Suppressor macrophage treated with lipopolysaccharide for 4 hours (primary cell): ENCODE measurements around the gene SELPLG.
"Not testable (repeated sequence)": the region's sequence is repeated elsewhere in the genome, so short reads cannot be mapped to it uniquely, and the experiment has no call there.

ENCODE experiments used
- DNase-seq: peaks from one replicate; pipeline ENCODE4 v3.0.0-alpha.2; 2020

Gene SELPLG

DNA sequence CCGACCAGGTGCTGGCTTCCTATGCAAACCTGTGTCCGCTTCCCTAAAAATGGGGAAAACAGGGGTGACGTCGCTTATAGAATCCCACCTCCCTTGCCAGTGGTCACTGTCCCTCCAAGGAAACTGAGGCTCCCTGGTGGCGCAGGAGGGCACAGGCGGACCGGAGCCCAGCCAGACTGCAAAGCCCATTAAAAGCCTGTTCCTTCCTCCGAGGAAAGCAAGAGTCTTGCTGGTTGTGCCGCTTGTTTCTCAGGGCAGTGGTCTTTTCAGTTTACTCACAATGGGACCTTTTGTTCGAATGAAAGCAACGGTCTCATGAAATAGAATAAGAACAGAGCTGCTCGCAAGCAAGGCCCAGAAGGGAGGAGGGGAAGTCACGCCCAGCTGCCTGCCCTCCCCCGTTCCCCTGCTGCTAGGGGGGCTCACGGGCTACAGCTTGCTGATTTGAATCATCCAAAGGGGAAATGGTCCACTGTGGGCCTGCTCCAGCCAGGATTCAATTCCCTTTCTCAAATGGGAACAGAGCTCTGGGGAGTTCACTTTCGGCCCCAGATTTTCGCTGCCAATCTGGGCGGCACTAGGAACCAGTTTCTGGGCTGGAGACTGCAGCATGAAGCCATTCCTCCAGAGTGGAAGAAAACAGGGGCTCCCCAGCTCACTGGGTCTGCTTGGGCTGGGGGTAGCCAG is 4.6 kb upstream of the SELPLG start:
- peak; percentile 90 for DNase-seq

DNA sequence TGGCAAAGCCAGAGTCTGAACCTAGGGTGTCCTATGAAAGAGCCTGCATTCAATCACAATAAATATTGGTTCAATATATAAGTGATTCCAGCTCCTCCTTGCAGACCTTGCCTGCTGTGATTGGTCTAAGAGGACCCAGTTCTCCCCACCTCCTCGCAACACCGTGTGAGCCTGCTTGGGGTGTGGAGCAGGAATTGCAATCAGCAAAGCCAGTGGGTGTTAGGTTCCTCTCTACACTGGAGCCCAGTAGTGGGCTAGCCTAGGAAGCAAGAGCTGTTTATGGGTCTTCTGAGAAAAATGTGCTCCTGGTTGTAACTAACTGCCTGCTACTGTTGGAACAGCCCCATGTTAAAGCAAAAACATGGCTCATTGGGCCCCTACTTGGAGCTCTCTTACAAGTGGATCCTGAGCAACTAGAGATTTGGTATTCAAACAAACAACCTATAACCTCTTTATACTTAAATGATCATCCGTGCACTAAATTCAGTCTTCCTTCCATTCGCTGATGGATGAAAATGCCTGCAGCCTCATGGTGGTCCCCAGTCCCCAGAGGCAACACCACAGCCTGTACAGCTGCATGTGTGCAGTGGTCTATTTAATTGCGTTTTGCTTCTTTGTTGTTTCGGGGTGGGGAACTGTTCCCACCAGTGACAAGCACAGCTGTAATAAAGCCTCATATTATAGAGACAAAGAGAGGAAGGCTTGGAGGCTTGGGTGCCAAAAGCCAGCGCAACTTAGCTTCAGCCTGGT is 3.7 kb upstream of the SELPLG start:
- DNase-seq: no peak

DNA sequence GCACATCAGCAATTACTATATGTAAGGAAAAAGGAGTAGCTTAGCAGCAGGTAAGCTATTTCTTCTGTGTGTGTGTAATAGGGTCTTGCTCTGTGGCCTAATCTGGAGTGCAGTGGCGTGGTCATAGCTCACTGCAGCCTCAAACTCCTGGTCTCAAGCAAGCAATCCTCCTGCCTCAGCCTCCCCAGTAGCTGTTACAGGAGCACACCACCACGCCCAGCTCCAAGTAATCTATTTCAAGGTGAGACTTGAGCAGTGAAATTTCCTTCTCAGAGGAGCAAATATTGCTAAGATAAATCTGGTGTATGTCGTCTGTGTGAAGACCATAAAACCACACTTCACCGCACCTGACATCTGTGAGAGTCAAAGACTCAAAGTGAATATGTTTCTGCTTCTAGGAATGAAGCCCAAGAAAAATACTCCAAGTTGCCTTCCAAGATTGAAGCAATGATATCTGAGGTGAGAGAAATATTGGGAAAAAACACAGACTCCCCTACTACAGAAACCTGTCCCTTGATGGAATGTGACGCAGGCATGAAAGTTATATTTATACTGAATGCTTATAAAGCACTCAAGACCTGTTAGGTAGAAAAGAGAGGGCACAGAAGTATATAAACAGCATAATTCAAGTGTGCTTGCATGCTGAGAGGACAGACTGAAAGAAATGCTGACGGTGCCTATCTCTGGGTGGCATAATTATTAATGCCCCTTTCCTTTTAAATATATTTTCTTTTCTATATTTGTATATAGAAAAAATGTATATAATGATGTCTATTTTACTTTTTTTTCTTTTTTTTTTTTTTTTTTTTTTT is 2.5 kb upstream of the SELPLG start:
- no peak for DNase-seq

DNA sequence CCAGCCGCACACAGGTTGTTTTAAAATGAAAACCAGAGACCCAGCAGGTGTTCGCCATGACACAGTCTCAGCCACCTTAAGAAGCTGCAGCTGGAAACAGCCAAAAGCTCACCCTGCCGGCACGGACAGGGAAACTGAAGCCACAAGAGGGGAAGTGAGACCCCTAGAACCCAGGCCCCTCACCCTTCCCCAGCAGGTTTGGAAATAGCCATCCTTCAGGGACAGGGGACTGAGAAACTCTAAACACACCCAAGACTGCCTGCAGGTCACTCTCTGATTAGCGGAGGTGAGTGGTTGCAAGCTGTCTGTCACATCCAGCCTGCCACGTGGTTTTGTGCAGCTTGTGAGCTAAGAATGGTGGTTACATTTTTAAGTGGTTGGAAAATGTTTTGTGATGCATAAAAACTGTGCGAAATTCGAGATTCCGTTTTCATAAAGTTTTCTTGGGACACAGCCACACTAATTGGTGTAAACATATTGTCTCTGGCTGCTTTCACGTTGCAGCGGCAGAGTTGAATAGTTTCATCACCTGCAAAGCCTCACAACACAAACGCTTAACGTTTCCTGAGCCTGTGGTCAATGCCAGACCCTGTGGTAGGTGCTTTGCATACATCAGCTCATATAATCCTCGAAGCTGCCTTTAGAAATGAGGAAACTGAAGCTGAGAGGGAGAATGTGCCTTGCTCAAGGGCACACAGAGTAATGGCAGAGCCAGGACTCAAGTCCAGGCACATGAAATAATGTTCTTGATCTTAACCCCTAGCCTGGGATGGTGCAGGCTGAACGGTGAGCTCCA is 1.7 kb upstream of the SELPLG start:
- DNase-seq: peak; percentile 68

DNA sequence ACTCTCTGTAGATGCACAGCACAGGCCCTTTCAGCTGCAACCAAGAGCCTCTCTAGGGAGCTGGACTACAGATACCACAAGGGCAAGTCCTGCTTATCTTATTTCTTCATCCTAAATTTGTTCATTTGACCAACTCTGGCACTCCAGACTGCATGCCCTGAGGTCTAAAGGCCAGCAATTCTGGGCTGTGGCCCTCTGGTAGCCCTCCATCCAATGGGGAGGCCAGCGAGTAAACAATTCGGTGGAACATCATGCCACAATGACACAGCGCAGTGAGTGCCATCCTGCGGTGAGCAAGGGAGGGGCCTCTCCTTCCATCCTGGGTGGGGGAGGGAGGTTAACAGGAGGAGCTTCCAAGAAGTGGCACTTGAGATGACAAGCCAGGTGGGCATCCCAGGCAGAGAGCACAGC is 652 bp upstream of the SELPLG start:
- DNase-seq: peak; percentile 72

DNA sequence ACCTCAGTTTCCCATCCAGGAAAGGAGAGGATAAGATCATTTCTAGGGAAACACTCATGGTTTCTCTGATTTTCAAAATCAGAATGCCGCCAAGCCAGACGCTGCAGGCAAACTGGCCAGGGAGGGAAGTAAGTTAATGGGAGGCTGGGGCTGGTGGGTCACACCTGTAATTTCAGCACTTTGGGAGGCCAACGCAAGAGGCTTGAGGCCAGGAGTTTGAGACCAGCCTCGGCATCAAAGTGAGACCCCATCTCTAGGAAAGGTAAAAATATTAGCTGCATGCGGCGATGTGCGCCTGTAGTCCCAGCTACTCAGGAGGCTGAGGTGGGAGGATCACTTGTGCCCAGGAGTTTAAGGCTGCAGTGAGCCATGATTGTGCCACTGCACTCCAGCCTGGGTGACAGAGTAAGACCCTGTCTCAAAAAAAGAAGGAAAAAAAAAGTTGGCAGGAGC is 587 bp downstream of the SELPLG start:
- no peak for DNase-seq

DNA sequence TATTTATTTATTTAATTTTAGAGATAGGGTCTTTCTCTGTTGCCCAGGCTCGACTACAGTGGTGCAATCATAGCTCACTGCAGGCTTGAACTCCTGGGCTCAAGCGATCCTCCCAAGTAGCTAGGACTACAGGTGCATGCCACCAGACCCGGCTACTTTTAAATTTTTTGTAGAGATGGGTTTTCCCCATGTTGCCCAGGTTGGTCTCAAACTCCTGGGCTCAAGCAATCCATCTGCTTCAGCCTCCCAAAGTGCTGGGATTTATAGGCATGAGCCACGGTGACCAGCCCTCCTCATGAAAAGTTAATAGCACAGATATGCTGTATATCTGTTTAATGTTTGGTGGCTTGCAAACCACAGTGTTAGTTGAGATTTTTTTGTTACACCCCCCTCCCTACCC is 2.4 kb downstream of the SELPLG start:
- not testable (repeated sequence) for DNase-seq

DNA sequence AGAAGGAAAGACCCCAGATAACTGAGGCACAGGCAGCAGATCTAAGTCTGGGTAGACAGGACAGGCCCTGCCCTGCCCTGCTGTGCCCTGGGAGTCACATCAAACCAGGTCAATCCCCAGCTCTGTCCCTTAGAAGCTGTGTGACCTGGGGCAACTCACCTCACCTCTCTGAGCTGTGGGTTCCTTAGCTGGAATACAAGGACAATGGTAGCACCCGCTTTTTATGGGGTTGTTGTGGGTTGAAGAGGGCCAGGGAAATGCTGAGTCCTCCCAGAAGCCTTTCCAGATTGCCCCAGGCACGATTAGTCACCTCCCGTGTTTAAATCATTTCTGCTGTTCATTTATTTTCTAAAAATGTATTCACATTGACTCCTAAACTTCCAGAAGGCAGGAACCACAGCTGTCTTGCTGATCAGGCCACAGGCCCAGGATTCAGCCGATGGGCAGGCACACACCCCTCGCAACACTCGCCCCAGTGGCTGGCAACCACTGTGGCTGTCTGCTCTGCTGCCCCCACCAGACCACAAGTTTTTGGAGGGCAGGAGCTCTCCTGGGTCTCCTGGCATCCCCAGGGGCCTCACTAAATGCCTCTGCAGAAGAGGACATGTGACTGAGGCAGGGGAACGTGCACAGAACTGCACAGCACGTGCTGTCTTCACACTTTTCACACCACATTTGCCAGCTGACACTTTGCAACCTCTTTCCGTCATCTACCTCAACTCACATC is 3.0 kb downstream of the SELPLG start:
- no peak for DNase-seq

DNA sequence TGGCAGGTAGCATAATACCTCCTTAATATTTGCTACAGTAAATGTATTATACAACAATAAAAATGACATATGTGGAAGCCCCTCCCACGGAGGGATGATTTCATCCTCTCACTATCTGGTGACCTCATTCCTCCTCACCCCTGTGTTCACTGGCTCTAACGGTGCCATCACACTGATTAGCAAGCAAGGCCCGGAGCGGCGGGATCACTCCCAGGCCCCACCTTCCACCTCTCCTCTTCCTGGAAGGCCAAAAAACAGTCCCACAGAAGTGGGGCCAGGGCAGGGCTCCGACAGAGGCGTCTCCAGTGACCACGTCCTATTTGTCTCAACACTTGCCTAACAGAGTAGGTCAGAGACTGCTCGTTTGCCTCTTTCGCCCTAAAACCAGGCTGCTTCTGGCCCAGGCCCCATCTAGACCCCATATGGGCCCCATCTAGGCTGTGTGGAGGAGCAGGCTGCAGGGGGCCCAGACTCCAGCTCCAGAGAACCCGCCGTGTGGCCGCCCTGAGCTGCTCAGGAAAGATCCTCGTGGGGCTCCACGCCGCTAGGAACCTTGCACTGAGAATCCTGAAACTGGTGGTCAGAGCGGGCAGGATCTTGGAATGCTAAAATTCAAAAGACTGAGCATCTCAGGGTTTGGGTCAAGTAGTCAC is 3.7 kb downstream of the SELPLG start:
- DNase-seq: peak; percentile 90

DNA sequence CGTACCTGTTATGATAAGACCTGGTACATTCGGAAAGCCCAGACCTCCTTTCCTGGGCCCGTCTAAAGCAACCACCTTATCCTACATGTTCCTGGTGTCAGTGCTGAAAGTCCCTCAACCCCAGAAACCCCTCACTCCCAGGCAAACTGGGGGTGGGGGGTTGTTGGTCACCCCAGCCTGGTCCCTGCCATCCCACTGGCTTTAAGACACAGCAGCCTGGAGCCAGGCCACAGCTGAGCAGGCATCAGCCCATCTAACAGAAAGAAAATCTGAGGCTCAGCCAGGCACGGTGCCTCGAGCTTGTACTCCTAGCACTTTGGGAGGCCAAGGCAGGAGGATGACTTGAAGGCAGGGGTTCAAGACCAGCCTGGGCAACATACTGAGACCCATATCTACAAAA is 4.5 kb downstream of the SELPLG start:
- no peak for DNase-seq

DNA sequence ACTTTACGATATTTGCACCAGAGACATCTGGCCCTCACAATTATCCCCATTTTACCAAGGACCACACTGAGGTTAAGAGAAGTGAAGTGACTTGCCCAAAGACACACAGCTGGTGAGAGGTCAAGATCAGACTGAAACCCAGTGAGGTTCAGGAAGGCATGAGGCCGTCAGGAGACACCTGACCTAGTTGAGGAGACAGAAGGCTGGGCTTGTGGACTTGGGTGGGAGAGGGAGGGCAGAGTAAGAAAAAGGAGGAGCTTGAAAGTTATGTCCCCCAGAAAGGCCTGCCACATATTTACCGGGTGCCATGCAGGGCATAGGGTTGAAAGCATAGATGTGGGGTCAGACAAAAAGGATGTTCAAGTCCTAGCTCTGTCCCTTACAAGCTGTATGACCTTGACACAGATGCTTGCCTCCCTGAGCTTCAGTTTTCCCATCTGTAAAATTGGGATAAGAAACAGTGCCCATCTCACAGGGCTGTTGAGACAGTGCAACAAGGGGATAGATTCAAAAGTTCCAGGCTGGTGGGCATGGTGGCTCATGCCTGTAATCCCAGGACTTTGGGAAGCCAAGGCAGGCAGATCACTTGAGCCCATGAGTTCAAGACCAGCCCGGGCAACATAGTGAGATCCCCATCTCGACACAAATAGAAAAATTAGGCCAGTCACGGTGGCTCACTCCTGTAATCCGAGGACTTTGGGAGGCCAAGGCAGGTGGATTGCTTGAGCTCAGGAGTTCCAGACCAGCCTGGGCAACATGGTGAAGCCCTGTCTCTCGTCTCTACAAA is 6.4 kb downstream of the SELPLG start:
- no peak for DNase-seq

DNA sequence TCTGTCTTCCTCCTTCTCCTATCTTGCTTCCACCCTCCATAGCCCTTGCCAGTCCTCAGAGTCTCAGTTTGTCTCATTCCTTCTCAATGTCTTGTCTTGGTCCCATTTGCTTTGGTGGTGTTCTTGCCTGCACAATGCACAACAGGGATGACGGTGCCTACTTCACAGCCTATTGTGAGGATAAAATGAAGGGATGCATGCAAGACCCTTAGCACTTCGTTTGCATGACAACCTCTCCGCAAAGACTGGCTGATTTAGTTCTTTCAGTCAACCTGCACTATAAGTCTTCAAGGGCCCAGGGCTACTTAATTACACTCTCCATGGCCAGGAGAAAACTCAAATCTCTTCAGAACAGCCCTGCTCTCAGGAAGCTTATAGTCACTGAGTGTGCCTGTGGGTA is 8.5 kb downstream of the SELPLG start:
- DNase-seq: no peak

DNA sequence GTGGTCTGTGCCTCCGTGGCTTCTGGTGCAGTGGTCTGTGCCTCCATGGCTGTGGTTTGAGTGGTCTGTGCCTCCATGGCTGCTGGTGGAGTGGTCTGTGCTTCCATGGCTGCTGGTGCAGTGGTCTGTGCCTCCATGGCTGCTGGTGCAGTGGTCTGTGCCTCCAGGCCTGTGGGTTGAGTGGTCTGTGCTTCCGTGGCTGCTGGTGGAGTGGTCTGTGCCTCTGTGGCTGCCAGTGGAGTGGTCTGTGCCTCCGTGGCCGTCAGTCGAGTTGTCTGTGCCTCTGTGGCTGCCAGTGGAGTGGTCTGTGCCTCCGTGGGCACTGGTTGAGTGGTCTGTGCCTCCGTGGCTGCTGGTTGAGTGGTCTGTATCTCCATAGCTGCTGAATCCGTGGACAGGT is 10.1 kb downstream of the SELPLG start:
- no peak for DNase-seq

DNA sequence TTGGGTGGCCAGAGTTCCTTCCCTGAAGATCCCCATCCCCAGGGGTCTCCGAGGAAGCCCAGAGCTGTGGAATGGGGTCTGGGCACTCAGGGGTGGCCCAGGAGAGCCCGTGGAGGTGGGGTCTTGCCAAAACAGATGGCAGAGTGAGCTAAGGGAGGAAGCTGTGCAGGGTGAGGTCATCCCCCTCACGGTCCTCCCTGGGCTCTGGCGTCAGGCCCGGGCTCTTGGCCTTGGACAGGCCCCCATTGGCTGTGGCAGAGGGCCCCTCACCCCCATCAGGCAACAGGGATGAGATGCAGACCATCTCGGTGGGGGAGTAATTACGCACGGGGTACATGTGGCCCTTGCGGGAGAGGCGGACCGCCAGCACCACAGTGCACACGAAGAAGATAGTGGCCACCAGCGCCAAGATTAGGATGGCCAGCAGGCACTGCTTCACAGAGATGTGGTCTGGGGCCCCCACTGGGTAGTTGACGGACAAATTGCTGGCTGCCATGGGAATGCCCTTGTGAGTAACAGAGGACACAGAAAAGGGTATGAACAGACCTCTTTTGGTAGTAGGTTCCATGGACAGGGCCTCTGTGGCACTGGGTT is 10.7 kb downstream of the SELPLG start:
- DNase-seq: no peak

DNA sequence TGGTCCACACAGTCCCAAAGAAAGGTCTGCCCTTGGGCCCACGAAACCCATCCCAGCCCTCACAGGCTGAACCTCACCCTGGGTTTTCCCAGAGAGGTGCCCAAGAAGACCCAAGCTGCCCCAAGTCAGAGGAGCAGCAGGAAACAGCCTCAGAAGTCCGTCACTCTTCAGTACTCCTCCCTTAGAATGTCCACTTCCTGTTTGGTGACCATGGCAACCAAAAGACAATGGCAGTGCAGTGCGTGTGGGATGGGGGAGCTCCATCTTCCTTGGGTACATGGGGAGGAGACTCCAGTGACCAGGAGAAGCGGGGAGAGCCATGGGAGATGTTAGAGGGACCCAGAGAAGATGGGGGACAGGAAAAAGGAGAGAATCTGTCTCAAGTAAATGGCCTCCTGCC is 11.3 kb downstream of the SELPLG start:
- DNase-seq: peak; percentile 67

DNA sequence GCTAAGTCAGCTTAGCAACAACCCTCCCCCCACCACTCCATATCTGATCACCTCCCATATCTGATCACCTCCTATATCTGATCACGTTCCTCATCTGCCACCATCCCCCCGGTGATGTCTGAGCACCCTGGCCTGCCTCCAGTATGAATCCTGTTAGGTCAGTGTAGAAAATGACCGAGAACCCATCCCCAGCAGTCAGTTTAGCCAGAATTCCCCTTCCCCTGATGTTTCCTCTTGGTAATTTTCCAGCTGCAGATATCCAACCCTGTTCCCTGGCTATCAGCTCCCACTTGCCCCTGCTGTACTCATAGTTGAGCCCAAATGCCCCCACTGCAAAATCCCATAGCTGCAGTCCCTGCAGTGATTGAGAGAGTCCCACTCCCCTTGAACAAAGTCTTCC is 12.5 kb downstream of the SELPLG start:
- DNase-seq: no peak

DNA sequence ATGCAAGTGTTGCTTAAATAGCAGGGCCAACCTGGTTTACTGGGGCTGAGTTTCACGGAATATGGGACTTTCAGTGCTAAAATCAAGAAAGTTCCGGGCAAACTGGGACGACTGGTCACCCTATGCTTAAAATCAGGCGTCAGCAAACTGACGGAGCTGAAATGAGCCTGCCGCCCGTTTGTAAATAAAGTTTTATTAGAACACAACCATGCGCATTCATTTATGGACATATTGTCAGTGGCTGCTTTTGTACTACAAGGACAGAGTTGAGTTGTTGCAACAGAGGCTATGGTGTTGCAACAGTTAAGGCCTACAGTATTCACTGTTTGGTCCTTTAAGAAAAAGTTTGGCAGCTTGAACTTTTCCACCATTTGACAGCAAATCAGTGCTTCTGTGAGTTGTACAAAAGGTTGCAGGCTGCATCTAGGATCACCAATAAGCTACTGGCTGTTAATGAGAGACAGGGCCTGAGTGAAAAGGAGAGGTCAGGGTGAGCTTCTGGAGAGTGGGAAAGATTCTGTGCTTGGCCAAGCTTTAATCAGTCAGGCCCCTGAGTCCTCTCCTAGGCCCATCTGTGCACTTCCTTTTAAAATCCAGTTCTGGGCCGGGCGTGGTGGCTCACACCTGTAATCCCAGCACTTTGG is 13.3 kb downstream of the SELPLG start:
- peak; percentile 64 for DNase-seq

DNA sequence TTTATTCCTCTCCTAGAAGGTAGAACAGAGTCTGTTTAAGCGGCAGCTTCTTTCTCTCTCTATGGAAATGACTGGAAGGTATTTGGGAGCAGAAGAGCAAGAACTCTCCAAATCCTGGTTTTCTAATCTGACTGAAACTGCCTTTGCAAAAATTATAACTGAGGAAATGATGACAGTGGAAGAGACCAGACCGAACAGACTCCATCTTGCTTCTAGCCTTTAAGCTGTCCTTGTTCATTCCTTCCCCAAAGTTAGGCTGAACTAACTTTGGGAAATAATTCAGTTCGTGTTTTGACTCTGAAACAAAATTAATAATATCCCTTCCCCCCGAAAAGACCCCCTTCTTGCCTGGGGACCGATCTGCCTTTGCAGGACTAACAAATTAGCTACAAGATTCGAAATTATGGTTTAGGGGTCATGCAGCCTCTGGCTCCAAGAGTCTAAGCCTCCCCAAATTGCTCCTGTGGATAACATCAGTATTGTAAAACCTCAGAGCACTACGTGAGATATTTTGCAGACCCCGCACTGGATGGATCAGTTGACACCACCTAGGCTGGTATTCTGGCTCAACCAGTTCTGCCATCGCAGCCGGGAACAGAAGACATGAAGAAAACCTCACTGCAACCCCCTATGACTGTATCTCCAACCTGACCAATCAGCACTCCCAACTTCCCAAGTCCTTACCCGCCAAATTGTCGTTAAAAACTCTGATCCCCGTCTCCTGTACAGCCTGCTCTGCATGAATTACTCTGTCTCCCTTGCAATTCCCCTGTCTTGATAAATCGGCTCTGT is 14.1 kb downstream of the SELPLG start:
- DNase-seq: no peak

DNA sequence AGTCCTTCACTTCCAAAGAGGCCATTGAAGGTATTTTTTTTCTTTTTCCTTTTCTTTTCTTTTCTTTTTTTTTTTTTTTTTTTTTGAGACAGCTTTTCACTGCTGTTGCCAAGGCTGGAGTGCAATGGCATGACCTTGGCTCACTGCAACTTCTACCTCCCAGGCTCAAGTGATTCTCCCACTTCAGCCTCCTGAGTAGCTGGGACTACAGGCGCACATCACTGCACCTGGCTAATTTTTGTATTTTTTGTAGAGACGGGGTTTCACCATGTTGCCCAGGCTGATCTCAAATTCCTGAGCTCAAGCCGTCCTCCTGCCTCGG is 14.8 kb downstream of the SELPLG start:
- not testable (repeated sequence) for DNase-seq
